CD14-positive monocyte (primary cell): ENCODE data around the gene FAM83D. TPM values are rescaled to one million over a fixed set of nuclear protein-coding genes. Genes with fewer than 3 reads are reported as not detected.

Experiments used
- DNase-seq, 3 donors: peaks; one replicate each; pipeline ENCODE4 v3.0.0-alpha.2; 2011 to 2022
- H2AFZ ChIP-seq: 2 replicates; pipeline ENCODE4 v1.6.0; 2012; ENCODE audit warnings: mild to moderate bottlenecking, low read depth, low read length, inconsistent platforms; ENCODE audit not compliant: insufficient read depth, poor library complexity, severe bottlenecking
- H3K27ac ChIP-seq, 2 donors: 1 replicate in 1 of 2; 2 replicates in 1 of 2; pipeline ENCODE4 v1.5.1; 2012 to 2013; ENCODE audit warnings: low read length in 2 of 2, control low read depth in 1 of 2, inconsistent platforms in 1 of 2, low read depth in 1 of 2, mild to moderate bottlenecking in 1 of 2
- H3K27me3 ChIP-seq, 2 donors: one replicate each; pipeline versions ENCODE4 v1.6.0 to v1.6.1; 2011 to 2013; ENCODE audit warnings: low read length in 2 of 2; ENCODE audit not compliant: control insufficient read depth in 2 of 2, insufficient read depth in 2 of 2
- H3K36me3 ChIP-seq, 2 donors: replicated peaks in 1 of 2; 1 replicate in 1 of 2; 2 replicates in 1 of 2; pipeline versions ENCODE4 v1.5.1 to v1.6.1; 2012 to 2013; ENCODE audit warnings: low read length in 2 of 2, control low read depth in 1 of 2, inconsistent platforms in 1 of 2, mild to moderate bottlenecking in 1 of 2; ENCODE audit not compliant: insufficient read depth in 2 of 2, control insufficient read depth in 1 of 2
- H3K4me1 ChIP-seq, 2 donors: 1 replicate in 1 of 2; 2 replicates in 1 of 2; pipeline versions ENCODE4 v1.5.1 to v1.6.1; 2012 to 2013; ENCODE audit warnings: low read length in 2 of 2, control low read depth in 1 of 2, inconsistent platforms in 1 of 2, mild to moderate bottlenecking in 1 of 2, moderate library complexity in 1 of 2; ENCODE audit not compliant: insufficient read depth in 2 of 2, control insufficient read depth in 1 of 2
- H3K4me2 ChIP-seq: replicated peaks from 2 replicates; pipeline ENCODE3; 2012; ENCODE audit warnings: low read length, moderate library complexity, mild to moderate bottlenecking; ENCODE audit not compliant: poor library complexity, severe bottlenecking; ENCODE audit errors: extremely low read depth
- H3K4me3 ChIP-seq, 3 experiments: fragments of 200-600 bp in 1 of 3; sonication (generic) in 1 of 3; replicated peaks in 1 of 3; 1 replicate in 2 of 3; 2 replicates in 1 of 3; pipeline ENCODE4 v1.5.1; 2011 to 2013; ENCODE audit warnings: low read length in 3 of 3, mild to moderate bottlenecking in 3 of 3, control low read depth in 2 of 3, low read depth in 2 of 3, inconsistent platforms in 1 of 3, moderate library complexity in 1 of 3
- H3K79me2 ChIP-seq: 2 replicates; pipeline ENCODE4 v1.6.0; 2012; ENCODE audit warnings: mild to moderate bottlenecking, control low read depth, inconsistent platforms, low read length, moderate library complexity; ENCODE audit not compliant: insufficient read depth
- H3K9ac ChIP-seq: 2 replicates; pipeline ENCODE4 v1.6.0; 2017; ENCODE audit warnings: low read length, mild to moderate bottlenecking; ENCODE audit not compliant: insufficient read depth, poor library complexity, severe bottlenecking
- H3K9me3 ChIP-seq, 2 donors: replicated peaks in 1 of 2; 1 replicate in 1 of 2; 2 replicates in 1 of 2; pipeline versions ENCODE4 v1.5.1 to v1.6.1; 2012 to 2013; ENCODE audit warnings: low read length in 2 of 2, control low read depth in 1 of 2; ENCODE audit not compliant: control insufficient read depth in 1 of 2, insufficient read depth in 1 of 2
- H4K20me1 ChIP-seq: 2 replicates; pipeline ENCODE4 v1.6.0; 2012; ENCODE audit warnings: mild to moderate bottlenecking, low read length, control low read depth, moderate library complexity; ENCODE audit not compliant: insufficient read depth
- H3K27ac Mint-ChIP-seq, 7 donors: one replicate each; pipeline ENCODE4 v1.8.0; 2020; ENCODE audit warnings: mild to moderate bottlenecking in 7 of 7, mixed read lengths in 7 of 7, moderate library complexity in 6 of 7, inconsistent platforms in 2 of 7
- H3K27me3 Mint-ChIP-seq, 3 donors: one replicate each; pipeline ENCODE4 v1.8.0; 2021 to 2022; ENCODE audit warnings: low read depth in 3 of 3, mild to moderate bottlenecking in 3 of 3, mixed read lengths in 3 of 3, moderate library complexity in 3 of 3, inconsistent platforms in 1 of 3
- H3K36me3 Mint-ChIP-seq, 2 donors: one replicate each; pipeline ENCODE4 v1.8.0; 2020; ENCODE audit warnings: mixed read lengths in 2 of 2, inconsistent platforms in 1 of 2, mild to moderate bottlenecking in 1 of 2
- H3K4me1 Mint-ChIP-seq: one replicate; pipeline ENCODE4 v1.8.0; 2020; ENCODE audit warnings: mild to moderate bottlenecking, mixed read lengths
- H3K4me3 Mint-ChIP-seq, 2 donors: one replicate each; pipeline ENCODE4 v1.8.0; 2020; ENCODE audit warnings: mild to moderate bottlenecking in 2 of 2, mixed read lengths in 2 of 2, moderate library complexity in 1 of 2
- H3K9me3 Mint-ChIP-seq, 7 donors: one replicate each; pipeline ENCODE4 v1.8.0; 2020 to 2022; ENCODE audit warnings: mixed read lengths in 7 of 7, mild to moderate bottlenecking in 6 of 7, moderate library complexity in 6 of 7, inconsistent platforms in 2 of 7
- CTCF ChIP-seq: fragments of 200-600 bp; IDR thresholded peaks from one replicate; pipeline ENCODE4 v1.8.0; 2022; ENCODE audit warnings: antibody characterized with exemption, mild to moderate bottlenecking
- WGBS: methylation state at CpG from one replicate; pipeline ENCODE4 v1.1.5; 2013; ENCODE audit warnings: missing lambda C conversion rate; ENCODE audit not compliant: insufficient coverage; 5-methylcytosine and 5-hydroxymethylcytosine counted together
- intact Hi-C, 2 donors: fragments of 100-400 bp; cut with micrococcal nuclease; formaldehyde crosslinking; loops; one replicate each; pipeline versions ENCODE4 v1.15.0 to v1.15.1; 2023
- polyA plus RNA-seq, 3 donors: library from polyadenylated mRNA; depleted of rRNA in 1 of 3; unstranded in 2 of 3; stranded (reverse) in 1 of 3; fragments of 300-500 nt in 2 of 3; fragments of >200 nt in 1 of 3; fragmentation: Illumina TruSeq in 2 of 3; gene quantifications; 1 replicate in 2 of 3; 2 replicates in 1 of 3; pipeline ENCODE4 v1.2.3, GENCODE V29; 2012 to 2021

Gene FAM83D
- polyA plus RNA-seq, 3 donors, result 0.09 to 0.15 TPM; not detected in 1

GRCh38 chr20:38979842-38980241, 53.6 kb downstream of the FAM83D start:
- H3K27ac Mint-ChIP-seq, result no peak overlapping the region
- no peak overlapping the region for H3K9ac ChIP-seq
- no peak for TF ChIP-seq CTCF
- no peaks in the 10 kb centered on the region for H3K27me3 Mint-ChIP-seq
- no peak overlapping the region for H3K4me2 ChIP-seq
- WGBS, result no CpG with 5 or more reads among the region's 3 CpGs
- no peaks in the 10 kb centered on the region for H3K27me3 ChIP-seq
- peaks cover 3% of the 10 kb centered on the region for H3K79me2 ChIP-seq
- H3K36me3 ChIP-seq, result peaks cover 19 to 79% of the 10 kb centered on the region in 2 donors
- H2AFZ ChIP-seq, result no peak overlapping the region
- H3K4me1 ChIP-seq, result no peaks in the 10 kb centered on the region
- H3K36me3 Mint-ChIP-seq, result peaks cover 30 to 40% of the 10 kb centered on the region in 2 donors
- no peak overlapping the region for H3K27ac ChIP-seq
- intact Hi-C loops, result no loop called here
- H3K4me3 ChIP-seq, result no peak overlapping the region
- no peak for DNase-seq
- no peaks in the 10 kb centered on the region for H3K9me3 Mint-ChIP-seq
- no peaks in the 10 kb centered on the region for H3K9me3 ChIP-seq
- H3K4me1 Mint-ChIP-seq, result peaks cover 4% of the 10 kb centered on the region
- H3K4me3 Mint-ChIP-seq, result no peak overlapping the region
- peaks cover 8% of the 10 kb centered on the region for H4K20me1 ChIP-seq

- H3K4me3 Mint-ChIP-seq, result no peak overlapping the region
- H3K4me3 ChIP-seq, result no peak overlapping the region
- no peak overlapping the region for H3K27ac ChIP-seq
- no CpG with 5 or more reads among the region's 1 CpG for WGBS
- TF ChIP-seq CTCF, result no peak
- H3K27me3 ChIP-seq, result no peaks in the 10 kb centered on the region
- no peaks in the 10 kb centered on the region for H3K27me3 Mint-ChIP-seq
- peaks cover 21 to 78% of the 10 kb centered on the region in 2 donors for H3K36me3 ChIP-seq
- no peaks in the 10 kb centered on the region for H3K4me1 ChIP-seq
- intact Hi-C loops, result no loop called here
- H2AFZ ChIP-seq, result no peak overlapping the region
- H3K4me2 ChIP-seq, result no peak overlapping the region
- H3K27ac Mint-ChIP-seq, result peak overlapping the region in 1 of 7 donors; percentile 51
- H3K9ac ChIP-seq, result no peak overlapping the region
- H3K79me2 ChIP-seq, result peaks cover 3% of the 10 kb centered on the region
- H4K20me1 ChIP-seq, result peaks cover 9% of the 10 kb centered on the region
- no peak for DNase-seq
- peaks cover 40 to 52% of the 10 kb centered on the region in 2 donors for H3K36me3 Mint-ChIP-seq
- no peaks in the 10 kb centered on the region for H3K9me3 ChIP-seq
- H3K4me1 Mint-ChIP-seq, result peaks cover 9% of the 10 kb centered on the region
- no peaks in the 10 kb centered on the region for H3K9me3 Mint-ChIP-seq
These were observed 56.1 kb downstream of the FAM83D start for GRCh38 chr20:38982291-38982690.
